AG10803 (cell line): Measurements from ENCODE around the gene TSPEAR.
"Not testable (repeated sequence)": the region's sequence is repeated elsewhere in the genome, so short reads cannot be mapped to it uniquely, and the experiment has no call there.

ENCODE experiments used
- DNase-seq: peaks from one replicate; pipeline ENCODE4 v3.0.0; 2010; ENCODE audit warnings: low read depth
- H3K4me3 ChIP-seq: 2 replicates; pipeline ENCODE4 v1.5.1; 2011; ENCODE audit warnings: mild to moderate bottlenecking, low read length, control low read depth
- CTCF ChIP-seq: conservative IDR thresholded peaks from 2 replicates; pipeline ENCODE4 v1.5.1; 2011; ENCODE audit warnings: mild to moderate bottlenecking, low read length, control low read depth, inconsistent platforms

TSPEAR gene

GRCh38 chr21:44637018-44637850 lies 74.1 kb downstream of the TSPEAR start, which contains the start of gene KRTAP10-10:
KRTAP10-10 (plus strand) TSS chr21:44637356; CDS start chr21:44637418, 62 bp downstream.
- H3K4me3 ChIP-seq: no peak within 1 kb of the TSS
- TF ChIP-seq CTCF: no peak

GRCh38 chr21:44636209-44637017 lies 75.0 kb downstream of the TSPEAR start:
- no peak for DNase-seq
- no peak for TF ChIP-seq CTCF
- H3K4me3 ChIP-seq: no peak overlapping the region

More at GRCh38 chr21:44637018-44637850, 74.1 kb downstream of the TSPEAR start, which contains the start of gene KRTAP10-10:
- DNase-seq: no peak

- H3K4me3 ChIP-seq: no peak overlapping the region
- TF ChIP-seq CTCF: no peak
- no peak for DNase-seq
These were observed 79.3 kb downstream of the TSPEAR start for GRCh38 chr21:44632067-44632466.

GRCh38 chr21:44630440-44630839 lies 80.9 kb downstream of the TSPEAR start:
- DNase-seq: no peak
- no peak for TF ChIP-seq CTCF
- H3K4me3 ChIP-seq: no peak overlapping the region

GRCh38 chr21:44628707-44629391 lies 82.5 kb downstream of the TSPEAR start:
- no peak for TF ChIP-seq CTCF
- no peak for DNase-seq
- no peak overlapping the region for H3K4me3 ChIP-seq

- H3K4me3 ChIP-seq, DNase-seq: not testable (repeated sequence)
These were observed 83.5 kb downstream of the TSPEAR start for GRCh38 chr21:44627831-44628233.

- DNase-seq, H3K4me3 ChIP-seq: not testable (repeated sequence)
These were observed 84.1 kb downstream of the TSPEAR start for GRCh38 chr21:44627181-44627822.
